NCI-H524 (cell line): Measurements from ENCODE around the gene SRP9.
A peak's percentile ranks its signal among the peaks of the same experiment; 100 is the strongest.
"Not testable (repeated sequence)": the region's sequence is repeated elsewhere in the genome, so short reads cannot be mapped to it uniquely, and the experiment has no call there.

ENCODE experiments used
- DNase-seq, 2 experiments: peaks; one replicate each; lab custom pipeline; 2025; lab: John Stamatoyannopoulos, UW

The SRP9 gene

GRCh38 chr1:225755671-225756319, 21.8 kb upstream of the SRP9 start:
- DNase-seq = no peak

GRCh38 chr1:225757927-225758656, 19.5 kb upstream of the SRP9 start:
- no peak for DNase-seq

DNA sequence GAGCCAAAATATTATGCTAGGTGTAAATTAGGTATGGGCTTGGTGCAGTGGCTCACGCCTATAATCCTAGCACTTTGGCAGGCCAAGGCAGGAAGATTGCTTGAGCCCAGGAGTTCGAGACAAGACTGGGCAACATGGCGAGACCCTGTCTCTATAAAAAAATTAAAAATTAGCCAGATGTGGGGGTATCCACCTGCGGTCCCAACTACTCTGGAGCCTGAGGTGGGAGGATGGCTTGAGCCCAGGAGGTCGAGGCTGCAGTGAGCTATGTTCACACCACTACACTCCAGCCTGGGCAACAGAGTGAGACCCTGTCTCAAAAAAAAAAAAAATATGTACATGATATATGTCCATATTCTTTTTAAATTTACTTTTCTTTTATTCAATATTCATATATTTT, 17.7 kb upstream of the SRP9 start:
- not testable (repeated sequence) for DNase-seq

- DNase-seq = no peak
Observed at GRCh38 chr1:225760531-225760930, 17.1 kb upstream of the SRP9 start.

- not testable (repeated sequence) for DNase-seq
Observed at GRCh38 chr1:225761395-225761794, 16.2 kb upstream of the SRP9 start.

DNA sequence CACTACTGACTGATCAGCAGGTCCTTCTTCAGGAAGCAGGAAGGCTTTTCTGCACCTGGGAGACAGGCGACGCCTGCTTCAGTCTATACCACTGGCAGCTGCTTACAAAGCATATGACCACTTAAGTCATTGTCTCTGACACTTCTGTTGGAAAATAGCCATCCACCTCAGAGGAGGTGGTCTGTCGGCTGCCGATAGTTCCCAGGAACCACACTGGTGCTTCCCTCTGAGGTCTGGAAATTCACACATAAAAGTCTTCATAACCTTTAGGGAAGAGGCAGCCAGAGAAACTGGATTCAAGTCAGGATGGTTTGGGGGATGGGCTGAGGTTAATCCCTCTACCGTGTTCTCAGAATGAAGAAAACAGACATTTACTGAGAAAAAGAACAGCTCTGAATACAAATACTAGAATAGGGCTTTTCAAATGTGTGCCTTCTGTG, 15.6 kb upstream of the SRP9 start:
- DNase-seq = peak; percentile 28 to 80

DNA sequence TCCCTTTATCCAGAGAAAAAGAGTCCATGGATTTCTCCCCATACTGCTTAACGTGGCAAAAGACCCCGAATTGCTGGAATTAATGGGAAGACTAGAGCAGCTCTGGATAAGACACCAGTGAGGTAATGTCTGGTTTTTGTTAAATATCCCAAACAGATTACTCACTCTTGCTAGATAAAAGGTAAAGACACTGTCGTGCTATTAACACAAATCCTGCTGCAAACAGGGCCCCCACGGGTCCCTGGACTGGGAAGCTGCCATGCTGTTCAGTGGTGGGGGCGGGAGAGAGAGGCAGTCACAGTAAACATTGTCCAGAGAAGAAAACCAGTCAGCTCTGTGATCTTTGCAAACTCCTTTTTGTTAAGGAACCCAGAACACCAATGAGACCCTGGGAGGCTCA, 15.2 kb upstream of the SRP9 start:
- DNase-seq = no peak

GRCh38 chr1:225763716-225764548, 13.7 kb upstream of the SRP9 start:
- DNase-seq = peak; percentile 24 to 62

DNA sequence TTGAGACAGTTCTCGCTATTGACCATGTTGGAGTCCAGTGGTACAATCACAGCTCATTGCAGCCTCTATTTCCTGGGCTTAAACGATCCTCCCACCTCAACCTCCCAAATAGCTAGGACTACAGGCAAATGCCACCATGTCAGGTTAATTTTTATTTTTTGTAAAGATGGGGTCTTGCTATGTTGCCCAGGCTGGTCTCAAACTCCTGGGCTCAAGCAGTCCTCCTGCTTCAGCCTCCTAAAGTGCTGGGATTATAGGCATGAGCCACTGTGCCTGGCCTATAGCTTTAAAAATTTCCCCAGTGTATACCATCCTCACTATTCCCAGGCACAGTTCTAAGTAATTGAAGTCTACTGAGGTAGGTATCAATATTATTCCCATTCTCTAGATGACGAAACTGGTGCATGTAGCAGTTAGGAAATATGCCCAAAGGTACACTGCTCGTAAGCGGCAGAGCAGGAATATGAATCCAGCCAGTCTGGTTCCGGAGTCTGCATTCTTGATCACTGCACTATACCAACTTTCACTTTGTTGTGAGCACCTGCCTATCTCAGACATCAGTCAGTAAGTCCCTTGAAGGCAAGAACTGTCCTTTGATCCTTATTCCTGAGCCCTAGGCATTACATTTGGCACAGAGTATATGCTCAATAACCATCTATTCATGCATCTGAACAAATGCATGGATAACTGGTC, 11.5 kb upstream of the SRP9 start:
- DNase-seq = no peak

- DNase-seq = peak; percentile 67 to 88
Observed at GRCh38 chr1:225766967-225767633, 10.5 kb upstream of the SRP9 start.

GRCh38 chr1:225767634-225768540, 9.7 kb upstream of the SRP9 start:
- DNase-seq = peak in 1 of 2 experiments; percentile 49

DNA sequence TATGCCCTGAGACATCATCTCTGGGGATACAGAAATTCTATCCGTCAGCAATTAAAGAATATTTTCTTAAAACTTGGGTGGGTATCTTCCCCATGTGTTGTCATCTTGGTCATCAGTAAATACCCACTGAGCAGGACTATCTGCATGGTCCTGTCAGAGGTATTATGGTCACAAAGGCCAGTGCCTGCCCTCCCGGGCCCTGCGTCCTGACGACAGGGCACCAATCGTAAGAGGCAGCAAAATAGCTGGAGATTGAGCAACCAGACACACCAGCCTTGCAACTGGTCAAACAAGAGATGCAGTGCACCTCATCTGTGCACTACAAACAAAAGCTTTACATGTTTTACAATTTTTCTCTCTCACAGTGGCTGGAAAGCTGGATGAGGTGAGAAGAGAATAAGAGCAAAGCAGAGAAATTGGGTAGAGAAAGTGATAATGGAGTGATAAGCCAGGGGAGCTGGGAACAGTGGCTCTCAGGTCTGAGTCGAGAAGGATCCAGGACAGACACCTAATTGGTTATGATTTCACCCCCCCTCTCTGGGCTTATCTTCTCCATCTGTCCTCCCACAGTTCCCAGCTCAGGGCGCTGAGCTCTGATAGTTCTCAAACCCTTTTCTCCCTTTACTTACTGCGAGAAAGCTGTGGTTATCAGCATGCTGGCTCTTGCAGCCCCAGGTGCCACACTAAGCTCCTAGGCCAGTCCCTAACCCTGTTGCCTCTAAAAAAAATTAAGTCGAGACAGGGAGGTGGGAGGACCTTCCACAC, 8.8 kb upstream of the SRP9 start:
- peak; percentile 81 to 92 for DNase-seq

- DNase-seq = peak in 1 of 2 experiments; percentile 8
Observed at GRCh38 chr1:225769687-225770086, 7.9 kb upstream of the SRP9 start.

DNA sequence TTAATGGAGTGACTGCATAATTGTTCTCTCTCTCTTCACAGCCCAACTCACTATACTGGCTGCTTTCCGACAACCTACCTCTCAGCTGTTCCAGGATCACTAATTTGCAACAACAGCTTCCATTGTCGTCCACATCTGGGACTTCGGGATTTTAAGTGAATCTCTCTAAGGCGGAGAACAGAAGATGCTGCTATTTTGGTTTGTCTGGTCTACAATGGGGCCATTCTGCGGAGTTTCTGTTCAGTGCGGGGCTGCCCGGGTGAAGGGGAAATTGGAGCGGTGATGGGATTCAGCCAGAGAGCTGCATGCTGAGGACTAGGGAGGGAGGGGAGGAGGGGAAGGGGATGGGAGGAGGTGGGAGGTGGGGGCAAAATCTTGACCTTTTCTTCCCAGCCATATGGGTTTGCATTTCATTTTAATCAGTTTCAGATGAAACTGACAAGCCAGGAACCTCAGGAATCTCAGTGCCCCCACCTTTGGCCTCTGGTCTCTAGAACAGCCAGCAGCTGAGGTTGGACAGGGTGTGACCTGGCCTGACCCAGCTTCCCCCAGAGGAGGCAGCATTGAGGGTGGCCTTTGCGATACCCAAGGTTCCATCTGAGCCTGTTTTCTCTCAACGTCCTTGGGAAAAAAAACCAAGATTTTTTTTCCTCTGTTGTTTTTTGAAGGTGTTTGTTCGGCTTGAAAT, 6.9 kb upstream of the SRP9 start:
- DNase-seq = no peak

DNA sequence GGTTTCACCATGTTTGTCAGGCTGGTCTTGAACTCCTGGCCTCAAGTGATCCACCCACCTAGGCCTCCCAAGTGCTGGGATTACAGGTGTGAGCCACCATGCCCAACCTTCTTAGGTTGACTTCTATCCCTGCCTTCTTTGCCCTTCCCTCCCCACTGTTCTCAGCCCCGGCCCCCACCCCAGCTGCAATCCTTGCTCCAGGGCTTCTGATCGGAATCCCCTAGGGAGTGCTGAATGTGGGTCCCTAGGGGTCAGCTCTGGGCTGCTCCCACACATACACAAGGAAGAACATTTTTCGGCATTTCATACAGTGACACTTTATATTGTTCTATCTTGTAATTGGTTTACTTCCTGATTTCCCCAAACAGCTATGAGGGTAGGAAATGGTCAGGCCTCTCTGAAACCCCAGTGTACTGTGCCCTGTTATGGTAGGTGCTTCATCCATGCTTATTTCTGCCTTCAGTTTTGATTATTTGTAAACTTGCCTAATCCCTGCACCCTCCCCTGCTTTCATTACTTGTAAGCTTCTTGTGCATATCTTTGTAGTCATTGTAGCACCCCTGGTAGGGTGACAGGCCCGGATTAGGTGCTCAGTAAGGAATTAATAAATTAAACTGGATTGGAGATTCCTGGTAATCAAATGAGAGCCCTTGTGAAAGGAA, 5.8 kb upstream of the SRP9 start:
- DNase-seq = no peak

DNA sequence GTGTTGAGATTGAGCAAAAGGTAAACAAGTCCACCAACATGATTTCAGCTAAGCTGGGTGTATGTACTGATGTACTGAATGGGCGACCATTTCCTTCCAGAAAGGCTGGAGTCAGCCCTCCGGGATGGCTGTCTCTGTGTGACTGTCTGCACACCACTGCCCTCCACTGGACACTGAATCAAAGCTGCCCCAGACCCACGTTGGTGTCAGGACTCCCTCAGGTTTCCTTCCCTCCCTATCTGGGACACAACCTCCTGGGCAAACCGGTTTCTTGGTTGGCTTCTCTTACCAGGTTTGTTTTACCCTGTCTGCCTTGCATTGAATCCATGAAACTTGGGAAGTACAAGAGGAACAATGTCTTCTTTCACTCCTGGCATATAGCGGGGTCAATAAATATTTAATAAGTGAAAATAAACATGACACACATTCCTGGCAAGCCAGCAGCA, 5.3 kb upstream of the SRP9 start:
- peak; percentile 69 to 88 for DNase-seq

DNA sequence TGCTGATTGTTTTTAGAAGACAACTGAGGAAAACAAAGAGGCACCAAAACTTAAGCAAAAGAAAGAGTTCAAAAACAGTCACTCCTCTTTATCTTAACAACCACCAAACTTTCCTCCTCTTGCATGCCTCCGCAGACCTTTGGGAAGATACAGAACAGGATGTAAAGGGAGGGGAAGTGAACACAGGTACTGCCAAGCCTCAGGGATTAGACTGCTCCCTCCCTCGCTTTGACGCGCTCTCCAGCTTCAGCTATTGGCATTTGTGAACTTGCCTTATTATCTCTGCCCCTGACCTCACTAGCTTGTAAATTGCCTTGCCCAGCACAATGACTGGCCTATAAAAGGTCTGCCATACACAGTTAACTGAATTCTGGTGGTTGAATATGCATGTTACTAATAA, 4.8 kb upstream of the SRP9 start:
- no peak for DNase-seq
